Astrocyte of the cerebellum (primary cell): Measurements from ENCODE around the gene TESPA1.
"Not testable (repeated sequence)": the region's sequence is repeated elsewhere in the genome, so short reads cannot be mapped to it uniquely, and the experiment has no call there.

Experiments used
- DNase-seq: peaks from one replicate; pipeline ENCODE4 v3.0.0-alpha.2; 2011; ENCODE audit warnings: low read depth
- H3K4me3 ChIP-seq: 2 replicates; pipeline ENCODE4 v1.5.1; 2011; ENCODE audit warnings: mild to moderate bottlenecking, low read depth, low read length, moderate library complexity
- CTCF ChIP-seq: IDR thresholded peaks from 2 replicates; pipeline ENCODE4 v1.5.1; 2012; ENCODE audit warnings: low read length, low read depth, moderate library complexity, mild to moderate bottlenecking; ENCODE audit errors: missing control alignments
- in situ Hi-C: cut with HindIII; loops from 2 replicates; pipeline ENCODE4 v1.10.0; 2017; ENCODE audit warnings: low sequenced_read_pairs

TESPA1 gene

GRCh38 chr12:54950071-54950727, 34.4 kb downstream of the TESPA1 start:
- TF ChIP-seq CTCF: no peak
- H3K4me3 ChIP-seq: no peak overlapping the region
- in situ Hi-C loops: loop anchor here (25.0 kb wide), 2 partner anchors 88 to 188 kb away; partner anchors contain the start of gene MUCL1
- no peak for DNase-seq

GRCh38 chr12:54949073-54949711, 35.4 kb downstream of the TESPA1 start:
- TF ChIP-seq CTCF: no peak
- in situ Hi-C loops: no loop called here
- no peak for DNase-seq
- H3K4me3 ChIP-seq: no peak overlapping the region

- H3K4me3 ChIP-seq: no peak overlapping the region
- DNase-seq: no peak
- in situ Hi-C loops: no loop called here
- no peak for TF ChIP-seq CTCF
Measured at GRCh38 chr12:54948171-54948570, 36.4 kb downstream of the TESPA1 start.

- no peak for TF ChIP-seq CTCF
- no peak overlapping the region for H3K4me3 ChIP-seq
- in situ Hi-C loops: no loop called here
- DNase-seq: no peak
Measured at GRCh38 chr12:54945082-54945481, 39.5 kb downstream of the TESPA1 start.

GRCh38 chr12:54943292-54943691, 41.3 kb downstream of the TESPA1 start:
- DNase-seq, in situ Hi-C loops, H3K4me3 ChIP-seq: not testable (repeated sequence)

GRCh38 chr12:54941659-54942058, 42.9 kb downstream of the TESPA1 start:
- TF ChIP-seq CTCF: no peak
- no peak for DNase-seq
- no peak overlapping the region for H3K4me3 ChIP-seq
- in situ Hi-C loops: no loop called here

- in situ Hi-C loops: no loop called here
- no peak for TF ChIP-seq CTCF
Measured at GRCh38 chr12:54940727-54941315, 43.7 kb downstream of the TESPA1 start.

More at GRCh38 chr12:54940727-54941315, 43.7 kb downstream of the TESPA1 start:
- no peak for DNase-seq
- H3K4me3 ChIP-seq: no peak overlapping the region
